GM21528 (cell line): ENCODE data around the gene NCOA5.

Experiments
- ATAC-seq: cut with Tn5 transposase; IDR thresholded peaks from one replicate; pipeline ENCODE4 v1.9.1; 2021; ENCODE audit warnings: mild to moderate bottlenecking, moderate library complexity; ENCODE audit not compliant: unreplicated experiment, low FRiP score

Gene NCOA5

GRCh38 chr20:46089417-46090388 is at the start of gene NCOA5:
NCOA5 (minus strand) TSS chr20:46089962; CDS start chr20:46079424, 10,538 bp downstream.
- ATAC-seq = peak; percentile 85

GRCh38 chr20:46139266-46139889 is 49.6 kb upstream of the NCOA5 start:
- no peak for ATAC-seq

GRCh38 chr20:46137816-46138215 is 48.1 kb upstream of the NCOA5 start:
- no peak for ATAC-seq

GRCh38 chr20:46135856-46136633 is 46.3 kb upstream of the NCOA5 start:
- no peak for ATAC-seq

- no peak for ATAC-seq
Measured at GRCh38 chr20:46134716-46135115, 45.0 kb upstream of the NCOA5 start.

GRCh38 chr20:46133886-46134654 is 44.3 kb upstream of the NCOA5 start:
- ATAC-seq = no peak

- no peak for ATAC-seq
Measured at GRCh38 chr20:46132705-46133120, 43.0 kb upstream of the NCOA5 start.

GRCh38 chr20:46131396-46131795 is 41.6 kb upstream of the NCOA5 start:
- ATAC-seq = no peak

GRCh38 chr20:46130534-46130933 is 40.8 kb upstream of the NCOA5 start:
- no peak for ATAC-seq

GRCh38 chr20:46129955-46130481 is 40.3 kb upstream of the NCOA5 start:
- no peak for ATAC-seq

- no peak for ATAC-seq
Measured at GRCh38 chr20:46128310-46129151, 38.8 kb upstream of the NCOA5 start.

- ATAC-seq = no peak
Measured at GRCh38 chr20:46127396-46128010, 37.7 kb upstream of the NCOA5 start.

GRCh38 chr20:46126440-46127056 is 36.8 kb upstream of the NCOA5 start:
- ATAC-seq = no peak

GRCh38 chr20:46123482-46124245 is 33.9 kb upstream of the NCOA5 start:
- no peak for ATAC-seq

GRCh38 chr20:46122516-46123481 is 33.0 kb upstream of the NCOA5 start:
- no peak for ATAC-seq

- ATAC-seq = no peak
Measured at GRCh38 chr20:46122071-46122470, 32.3 kb upstream of the NCOA5 start.
